Stimulated activated CD4-positive, alpha-beta T cell treated with anti-CD3 and anti-CD28 coated beads, Interleukin-1b, Interleukin-23, amount 100 ng/mL, for 1 hour (primary cell): ENCODE measurements around the gene RANBP3.
"Not testable (repeated sequence)": the region's sequence is repeated elsewhere in the genome, so short reads cannot be mapped to it uniquely, and the experiment has no call there.

Source experiments
- DNase-seq, 2 donors: peaks; one replicate each; pipeline ENCODE4 v3.0.0-alpha.2; 2020; ENCODE audit warnings: low read depth in 2 of 2

Gene RANBP3

GRCh38 chr19:6007866-6008265 lies 29.9 kb upstream of the RANBP3 start:
- DNase-seq, result no peak

GRCh38 chr19:6006896-6007295 lies 29.0 kb upstream of the RANBP3 start:
- no peak for DNase-seq

GRCh38 chr19:6006070-6006446 lies 28.1 kb upstream of the RANBP3 start:
- DNase-seq, result not testable (repeated sequence)

- DNase-seq, result no peak
These were observed 27.6 kb upstream of the RANBP3 start for GRCh38 chr19:6005321-6006069.

GRCh38 chr19:6003976-6004375 lies 26.0 kb upstream of the RANBP3 start:
- DNase-seq, result no peak

GRCh38 chr19:6002591-6002990 lies 24.7 kb upstream of the RANBP3 start:
- DNase-seq, result no peak

DNA sequence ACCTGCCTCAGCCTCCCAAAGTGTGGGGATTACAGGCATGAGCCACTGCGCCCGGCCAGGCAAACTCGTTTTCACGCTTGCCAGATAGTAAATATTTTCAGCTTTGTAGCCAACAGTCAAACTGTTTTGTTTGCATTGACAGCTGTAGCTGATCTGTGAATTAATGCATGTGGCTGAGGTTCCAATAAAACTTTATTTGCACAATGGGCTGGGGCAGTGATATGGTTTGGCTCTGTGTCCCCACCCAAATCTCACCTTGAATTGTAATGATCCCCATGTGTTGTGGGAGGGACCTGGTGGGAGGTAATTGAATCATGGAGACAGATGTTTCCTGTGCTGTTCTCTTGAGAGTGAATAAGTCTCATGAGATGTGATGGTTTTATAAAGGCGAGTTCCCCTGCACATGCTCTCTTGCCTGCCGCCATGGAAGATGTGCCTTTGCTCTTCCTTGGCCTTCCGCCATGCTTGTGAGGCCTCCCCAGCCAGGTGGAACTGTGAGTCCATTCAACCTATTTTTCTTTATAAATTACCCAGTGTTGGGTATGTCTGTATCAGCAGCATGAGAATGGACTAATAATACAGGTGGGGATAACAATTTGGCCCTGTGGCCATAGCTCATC lies 22.4 kb upstream of the RANBP3 start:
- no peak for DNase-seq

- DNase-seq, result no peak
These were observed 21.8 kb upstream of the RANBP3 start for GRCh38 chr19:5999693-6000092.

- no peak for DNase-seq
These were observed 19.4 kb upstream of the RANBP3 start for GRCh38 chr19:5997371-5997770.

DNA sequence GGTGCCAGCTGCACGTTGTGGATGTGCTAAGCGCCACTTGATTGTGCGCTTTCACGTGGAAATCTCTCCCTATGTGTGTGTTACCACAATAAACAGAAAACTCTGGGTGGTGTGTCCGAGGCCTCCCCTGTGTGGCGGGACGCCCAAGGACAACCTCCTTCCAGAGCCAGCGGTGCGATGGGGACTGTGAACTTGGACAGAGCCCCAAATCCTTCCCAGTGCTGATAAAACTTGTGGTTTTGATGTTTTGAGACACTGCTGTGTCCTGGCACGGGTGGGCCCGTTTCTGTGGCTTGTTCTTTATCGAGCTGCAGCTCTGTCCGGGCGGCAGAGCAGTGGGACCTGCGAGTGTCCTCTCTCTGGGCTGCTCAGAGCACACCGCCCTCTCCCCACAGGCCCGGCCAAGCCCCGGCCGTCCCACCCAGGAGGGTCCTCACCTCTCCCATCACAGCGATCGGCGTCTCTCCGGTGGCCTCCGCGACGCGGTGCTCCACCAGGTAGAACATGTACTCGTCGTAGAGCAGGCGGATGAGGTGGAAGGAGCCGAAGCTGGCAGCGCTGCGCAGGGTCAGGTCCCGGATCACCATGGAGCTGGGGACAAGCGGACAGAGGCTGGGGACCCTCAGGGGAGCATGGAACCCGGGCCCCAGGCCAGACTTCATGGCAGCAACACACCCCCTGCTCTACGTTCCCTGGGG lies 18.8 kb upstream of the RANBP3 start:
- DNase-seq, result no peak

GRCh38 chr19:5996102-5996501 lies 18.2 kb upstream of the RANBP3 start:
- no peak for DNase-seq

DNA sequence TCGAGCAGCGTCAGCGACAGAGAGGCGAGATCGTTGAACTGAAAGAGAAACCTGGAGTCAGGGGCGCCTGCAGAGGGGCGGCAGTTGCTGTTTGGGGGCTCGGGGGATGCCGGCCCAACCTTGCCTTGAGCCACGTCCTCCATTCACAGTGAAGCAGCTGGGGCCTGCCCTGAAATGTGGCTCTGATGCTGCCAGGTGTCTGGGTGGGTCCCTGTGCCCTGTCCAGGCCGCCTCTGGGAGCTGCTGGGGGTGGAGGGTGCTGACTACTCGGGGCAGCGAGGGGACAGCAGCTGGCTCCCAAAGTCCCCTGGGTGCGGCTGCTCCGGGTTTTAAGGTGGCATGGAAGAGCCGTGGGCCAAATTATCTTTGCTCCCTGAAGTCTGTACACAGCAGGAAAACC lies 17.7 kb upstream of the RANBP3 start:
- no peak for DNase-seq

DNA sequence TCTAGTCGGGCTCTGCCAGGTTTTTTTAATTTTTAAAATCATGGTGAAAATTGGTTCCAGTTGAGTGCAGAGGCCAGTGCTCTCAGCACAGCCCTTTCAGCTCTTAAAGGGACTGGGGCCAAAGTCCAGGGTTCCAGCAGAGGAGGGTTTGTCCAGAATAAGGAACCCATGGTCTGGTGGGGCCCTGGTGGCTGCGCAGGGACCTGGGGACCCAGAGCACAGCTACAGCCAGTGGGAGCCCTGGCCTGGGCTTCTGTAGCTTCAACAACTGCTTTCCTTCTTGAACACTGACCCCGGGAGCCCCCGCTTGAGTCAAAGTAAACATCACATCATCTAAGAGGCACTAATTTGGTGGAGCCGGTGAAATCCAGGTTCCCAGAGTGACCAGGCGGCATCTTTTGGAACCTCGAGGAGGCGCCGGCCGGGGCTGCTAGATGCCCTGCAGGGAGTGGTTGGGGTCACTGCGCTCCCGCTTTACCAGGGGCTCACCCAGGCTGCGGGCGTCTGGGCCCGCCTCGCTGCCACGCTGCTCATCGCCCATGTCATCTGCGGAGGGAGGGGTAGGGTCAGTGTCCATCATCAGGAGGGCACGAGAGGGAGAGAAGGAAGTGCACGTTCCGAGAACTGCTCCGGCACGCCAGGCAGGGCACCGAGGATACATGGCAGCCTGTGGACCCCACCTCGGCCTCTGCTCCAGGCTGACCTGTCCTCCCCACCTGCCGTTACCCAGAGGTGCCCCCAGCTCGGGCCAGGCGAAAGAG lies 16.6 kb upstream of the RANBP3 start:
- no peak for DNase-seq

GRCh38 chr19:5993648-5994358 lies 15.9 kb upstream of the RANBP3 start:
- DNase-seq, result no peak

- no peak for DNase-seq
These were observed 15.3 kb upstream of the RANBP3 start for GRCh38 chr19:5993201-5993600.

DNA sequence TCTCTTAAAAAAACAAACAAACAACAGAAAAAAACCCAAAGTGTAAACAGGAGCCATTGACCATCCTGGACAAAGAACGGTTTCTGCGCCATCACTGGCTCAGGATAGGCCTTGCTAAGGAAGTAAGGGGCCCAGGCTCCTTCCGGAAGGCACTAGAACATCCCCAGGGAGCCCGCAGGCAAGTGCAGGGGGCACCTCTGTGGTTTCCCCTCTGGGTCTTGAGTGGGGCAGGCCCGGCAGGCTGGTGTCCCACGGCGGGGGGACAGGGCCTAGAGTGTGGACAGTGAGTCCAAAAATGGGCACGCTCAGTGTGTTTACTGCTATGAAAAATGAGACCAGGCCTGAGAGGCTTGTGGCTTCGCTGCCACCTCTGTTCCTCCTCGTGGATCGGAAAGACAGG lies 14.8 kb upstream of the RANBP3 start:
- DNase-seq, result no peak

GRCh38 chr19:5991244-5991838 lies 13.4 kb upstream of the RANBP3 start:
- no peak for DNase-seq

GRCh38 chr19:5990289-5990797 lies 12.4 kb upstream of the RANBP3 start:
- no peak for DNase-seq

GRCh38 chr19:5989388-5990074 lies 11.6 kb upstream of the RANBP3 start:
- DNase-seq, result no peak
